Karpas-422 (cell line): Measurements from ENCODE around the gene CNKSR1. TPM values are rescaled to one million over a fixed set of nuclear protein-coding genes. Genes with fewer than 3 reads are reported as not detected.
"Not testable (repeated sequence)": the region's sequence is repeated elsewhere in the genome, so short reads cannot be mapped to it uniquely, and the experiment has no call there.

Experiments used
- DNase-seq: peaks from one replicate; pipeline ENCODE4 v3.0.0-alpha.2; 2015
- H2AFZ ChIP-seq: fragments of 200-600 bp; sonication (generic); 2 replicates; pipeline ENCODE4 v1.6.1; 2014; ENCODE audit warnings: antibody characterized with exemption, low read length, mixed read lengths
- H3K27ac ChIP-seq: fragments of 200-600 bp; sonication (generic); 2 replicates; pipeline ENCODE4 v1.5.1; 2014; ENCODE audit warnings: mild to moderate bottlenecking, low read length, moderate library complexity
- H3K27me3 ChIP-seq: fragments of 200-600 bp; sonication (generic); 2 replicates; pipeline ENCODE4 v1.6.1; 2014; ENCODE audit warnings: low read length, mixed read lengths
- H3K36me3 ChIP-seq: fragments of 200-600 bp; sonication (generic); 2 replicates; pipeline ENCODE4 v1.6.1; 2014; ENCODE audit warnings: low read length, mixed read lengths; ENCODE audit not compliant: insufficient read depth
- H3K4me1 ChIP-seq: fragments of 200-600 bp; sonication (generic); 2 replicates; pipeline ENCODE4 v1.6.1; 2014; ENCODE audit warnings: mild to moderate bottlenecking, low read length, mixed read lengths
- H3K4me2 ChIP-seq: fragments of 200-600 bp; sonication (generic); 2 replicates; pipeline ENCODE4 v1.6.1; 2014; ENCODE audit warnings: low read length, low read depth, mild to moderate bottlenecking; ENCODE audit not compliant: poor library complexity, severe bottlenecking
- H3K4me3 ChIP-seq: fragments of 200-600 bp; sonication (generic); 2 replicates; pipeline ENCODE4 v1.5.1; 2014; ENCODE audit warnings: mild to moderate bottlenecking, antibody characterized with exemption, low read length, mixed read lengths
- H3K79me2 ChIP-seq: fragments of 200-600 bp; sonication (generic); 2 replicates; pipeline ENCODE4 v1.6.1; 2014; ENCODE audit warnings: mild to moderate bottlenecking, low read length, mixed read lengths
- H3K9ac ChIP-seq: fragments of 200-600 bp; sonication (generic); 2 replicates; pipeline ENCODE4 v1.6.0; 2014; ENCODE audit warnings: low read length
- H3K9me2 ChIP-seq: fragments of 200-600 bp; sonication (generic), shearing (Covaris generic); replicated peaks from 2 replicates; pipeline ENCODE4 v1.6.0; 2014; ENCODE audit warnings: mild to moderate bottlenecking, low read length, moderate library complexity; ENCODE audit not compliant: insufficient read depth
- H3K9me3 ChIP-seq: fragments of 300-700, 200-600 bp; sonication (generic); 2 replicates; pipeline ENCODE4 v1.6.1; 2014; ENCODE audit warnings: low read length, mixed read lengths
- H4K20me1 ChIP-seq: fragments of 200-600 bp; sonication (generic); 2 replicates; pipeline ENCODE4 v1.6.1; 2014; ENCODE audit warnings: mild to moderate bottlenecking, antibody characterized with exemption, low read length, low read depth; ENCODE audit not compliant: insufficient read depth
- total RNA-seq: library from RNA; depleted of rRNA; stranded (reverse); fragments of >200 nt; shearing (Covaris generic); gene quantifications from 2 replicates; pipeline ENCODE4 v1.2.3, GENCODE V29; 2014; ENCODE audit warnings: low replicate concordance

Gene CNKSR1
- total RNA-seq, 1 experiment from 2014 or later = 1.5 TPM

GRCh38 chr1:26220199-26220912, 43.1 kb downstream of the CNKSR1 start:
- H3K27ac ChIP-seq = no peak overlapping the region
- no peak overlapping the region for H3K4me2 ChIP-seq
- H3K9ac ChIP-seq = no peak overlapping the region
- H3K9me2 ChIP-seq = no peaks in the 10 kb centered on the region
- H3K9me3 ChIP-seq = no peaks in the 10 kb centered on the region
- H3K79me2 ChIP-seq = no peaks in the 10 kb centered on the region
- H3K4me3 ChIP-seq = no peak overlapping the region
- DNase-seq = no peak
- H3K36me3 ChIP-seq = no peaks in the 10 kb centered on the region
- H2AFZ ChIP-seq = no peak overlapping the region
- no peaks in the 10 kb centered on the region for H4K20me1 ChIP-seq
- no peaks in the 10 kb centered on the region for H3K4me1 ChIP-seq
- H3K27me3 ChIP-seq = no peaks in the 10 kb centered on the region

- no peaks in the 10 kb centered on the region for H3K4me1 ChIP-seq
- no peaks in the 10 kb centered on the region for H3K36me3 ChIP-seq
- H3K9me2 ChIP-seq = no peaks in the 10 kb centered on the region
- no peak overlapping the region for H2AFZ ChIP-seq
- H3K4me3 ChIP-seq = no peak overlapping the region
- H3K79me2 ChIP-seq = no peaks in the 10 kb centered on the region
- no peak overlapping the region for H3K4me2 ChIP-seq
- H4K20me1 ChIP-seq = no peaks in the 10 kb centered on the region
- H3K27me3 ChIP-seq = no peaks in the 10 kb centered on the region
- H3K9me3 ChIP-seq = no peaks in the 10 kb centered on the region
- H3K27ac ChIP-seq = no peak overlapping the region
- no peak for DNase-seq
- no peak overlapping the region for H3K9ac ChIP-seq
These were observed 43.8 kb downstream of the CNKSR1 start for GRCh38 chr1:26221094-26221493.

- Histone ChIP-seq H3K9ac (no peak overlapping the region), H4K20me1 (no peaks in the 10 kb centered on the region), H2AFZ (no peak overlapping the region), H3K9me2 (no peaks in the 10 kb centered on the region), H3K4me2 (no peak overlapping the region), H3K4me3 (no peak overlapping the region), H3K4me1 (no peaks in the 10 kb centered on the region), H3K79me2 (no peaks in the 10 kb centered on the region), H3K36me3 (no peaks in the 10 kb centered on the region), H3K27ac (no peak overlapping the region), H3K9me3 (no peaks in the 10 kb centered on the region), H3K27me3 (no peaks in the 10 kb centered on the region)
- DNase-seq = no peak
These were observed 47.3 kb downstream of the CNKSR1 start for GRCh38 chr1:26224606-26225005.

GRCh38 chr1:26225033-26225831, 47.9 kb downstream of the CNKSR1 start:
- H3K79me2 ChIP-seq = no peaks in the 10 kb centered on the region
- H2AFZ ChIP-seq = no peak overlapping the region
- no peaks in the 10 kb centered on the region for H4K20me1 ChIP-seq
- no peak overlapping the region for H3K4me2 ChIP-seq
- no peak overlapping the region for H3K9ac ChIP-seq
- H3K9me3 ChIP-seq = no peaks in the 10 kb centered on the region
- no peaks in the 10 kb centered on the region for H3K36me3 ChIP-seq
- no peaks in the 10 kb centered on the region for H3K4me1 ChIP-seq
- no peaks in the 10 kb centered on the region for H3K27me3 ChIP-seq
- H3K4me3 ChIP-seq = no peak overlapping the region
- H3K27ac ChIP-seq = no peak overlapping the region
- H3K9me2 ChIP-seq = no peaks in the 10 kb centered on the region
- DNase-seq = no peak

GRCh38 chr1:26230682-26231081, 53.4 kb downstream of the CNKSR1 start:
- Histone ChIP-seq H3K4me1 (peaks cover 12% of the 10 kb centered on the region), H3K79me2 (peaks cover 15% of the 10 kb centered on the region)
- H3K27ac ChIP-seq, H3K9me2 ChIP-seq, H3K36me3 ChIP-seq, H4K20me1 ChIP-seq, H2AFZ ChIP-seq, DNase-seq, H3K4me2 ChIP-seq, H3K4me3 ChIP-seq, H3K9ac ChIP-seq, H3K27me3 ChIP-seq, H3K9me3 ChIP-seq: not testable (repeated sequence)

DNA sequence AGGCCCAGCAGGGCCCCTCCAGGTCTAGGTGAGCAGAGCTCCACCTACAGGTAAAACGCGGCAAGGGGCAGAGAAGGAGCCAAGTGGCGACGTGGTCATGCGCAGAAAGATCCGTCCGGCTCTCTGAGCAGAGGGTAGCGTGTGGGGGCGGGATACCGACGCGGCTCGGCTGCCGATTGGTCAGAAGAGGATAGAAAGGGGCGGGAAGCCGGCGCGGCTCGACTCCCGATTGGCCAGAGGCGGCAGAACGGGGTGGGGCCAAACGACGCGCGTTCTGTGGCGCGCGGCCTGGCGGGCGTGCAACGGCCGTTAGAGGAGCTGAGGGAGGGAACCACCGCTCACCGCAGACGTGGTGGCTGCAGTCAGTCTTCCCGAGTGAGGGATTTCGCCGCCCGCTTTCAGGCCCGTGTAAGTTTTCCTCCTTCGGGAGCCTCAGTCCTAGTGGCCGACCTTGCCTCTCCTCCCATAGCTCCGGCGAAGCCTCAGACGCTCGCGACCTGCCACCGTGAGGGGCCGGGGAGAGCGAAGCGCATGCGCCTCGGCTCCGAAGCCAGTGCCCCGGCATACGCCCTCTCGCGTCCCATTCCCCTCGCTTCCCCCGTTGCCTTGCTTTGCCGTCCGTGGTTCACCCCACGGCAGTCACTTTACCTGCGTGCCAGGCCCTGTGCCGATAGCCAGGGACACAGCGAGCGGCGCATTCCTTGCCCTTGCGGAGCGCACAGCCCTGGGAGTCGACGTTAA, 56.8 kb downstream of the CNKSR1 start, which contains the start of gene CEP85:
Gene CEP85, plus strand, starts transcription at position 298 of the 741 bp plus-strand sequence. CDS start 5,584 bp downstream, outside the sequence.
- Histone ChIP-seq H3K9ac (peak within 1 kb of the TSS; percentile 95), H3K27ac (peak within 1 kb of the TSS; percentile 61), H3K4me3 (peak within 1 kb of the TSS; percentile 96), H3K9me3 (no peaks in the 10 kb centered on the region), H3K4me1 (peaks cover 34% of the 10 kb centered on the region), H3K4me2 (peak within 1 kb of the TSS; percentile 91), H3K27me3 (no peaks in the 10 kb centered on the region), H3K36me3 (peaks cover 6% of the 10 kb centered on the region; the same call in 1 of the 2 replicates), H2AFZ (peak within 1 kb of the TSS; percentile 100), H4K20me1 (peaks cover 5% of the 10 kb centered on the region; the same call in 1 of the 2 replicates), H3K9me2 (no peaks in the 10 kb centered on the region), H3K79me2 (peaks cover 48% of the 10 kb centered on the region)
- peak; percentile 99 for DNase-seq

DNA sequence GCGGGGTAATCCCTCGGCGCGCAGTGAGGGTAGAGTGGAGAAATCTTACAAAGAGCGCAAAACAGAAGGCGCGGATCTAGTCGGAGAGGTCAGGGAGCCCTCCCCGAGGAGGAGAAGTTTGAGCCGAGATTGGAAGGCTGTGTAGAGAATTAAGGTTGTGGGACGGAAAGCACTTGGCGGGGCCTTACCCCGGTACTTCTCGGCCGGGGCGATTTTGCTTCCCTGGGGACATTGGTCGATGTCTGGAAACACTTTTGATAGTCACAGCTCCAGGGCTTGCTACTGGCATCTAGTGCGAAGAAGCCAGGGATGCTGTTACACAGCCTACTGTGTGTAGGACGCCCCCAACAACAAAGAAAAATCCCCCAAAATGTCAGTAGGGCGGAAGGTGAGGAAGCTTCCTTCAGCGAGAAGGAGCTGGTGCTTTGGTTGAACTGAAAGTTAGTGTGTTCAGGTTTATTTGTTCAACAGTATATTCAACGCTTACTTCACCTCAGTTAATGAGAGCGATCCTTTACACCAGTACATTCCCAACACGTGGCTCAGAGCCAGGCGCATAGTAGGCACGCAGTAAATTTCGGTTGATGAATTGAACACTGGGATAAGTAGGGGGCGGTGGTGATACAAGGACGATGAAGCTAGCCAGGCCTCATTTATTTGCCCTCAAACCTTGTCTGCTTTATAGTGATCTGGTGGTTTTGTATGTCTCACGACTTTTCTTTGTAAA, 57.5 kb downstream of the CNKSR1 start:
- peaks cover 56% of the 10 kb centered on the region for H3K79me2 ChIP-seq
- peak overlapping the region; percentile 95 for H3K9ac ChIP-seq
- no peaks in the 10 kb centered on the region for H3K9me2 ChIP-seq
- peak overlapping the region; percentile 96 for H3K4me3 ChIP-seq
- peak; percentile 63 for DNase-seq
- peak overlapping the region; percentile 90 for H2AFZ ChIP-seq
- H3K27me3 ChIP-seq = no peaks in the 10 kb centered on the region
- H3K4me2 ChIP-seq = peak overlapping the region; percentile 91
- no peaks in the 10 kb centered on the region for H3K9me3 ChIP-seq
- H3K4me1 ChIP-seq = peaks cover 34% of the 10 kb centered on the region
- H4K20me1 ChIP-seq = peaks cover 5% of the 10 kb centered on the region; the same call in 1 of the 2 replicates
- peak overlapping the region; percentile 61 for H3K27ac ChIP-seq
- H3K36me3 ChIP-seq = peaks cover 11% of the 10 kb centered on the region
